Spinal cord (tissue), 10 donors: ENCODE measurements around the gene PTAR1. TPM values are rescaled to one million over a fixed set of nuclear protein-coding genes. Genes with fewer than 3 reads are reported as not detected.

Experiments used
- DNase-seq, 6 donors: peaks; one replicate each; pipeline versions ENCODE4 v3.0.0 to v3.0.0-alpha.2; 2013 to 2015; ENCODE audit warnings: low spot score in 6 of 6, low read depth in 4 of 6
- H3K27ac ChIP-seq: one replicate; pipeline ENCODE4 v1.5.1; 2013; ENCODE audit warnings: low read depth, low read length, control low read depth
- H3K27me3 ChIP-seq: one replicate; pipeline ENCODE4 v1.6.1; 2013; ENCODE audit warnings: low read length; ENCODE audit not compliant: control insufficient read depth, insufficient read depth
- H3K36me3 ChIP-seq: one replicate; pipeline ENCODE4 v1.6.1; 2013; ENCODE audit warnings: low read length; ENCODE audit not compliant: control insufficient read depth, insufficient read depth
- H3K4me1 ChIP-seq: one replicate; pipeline ENCODE4 v1.6.1; 2013; ENCODE audit warnings: low read length; ENCODE audit not compliant: control insufficient read depth, insufficient read depth
- H3K4me3 ChIP-seq: one replicate; pipeline ENCODE4 v1.5.1; 2013; ENCODE audit warnings: low read depth, low read length, control low read depth
- H3K9me3 ChIP-seq: one replicate; pipeline ENCODE4 v1.6.1; 2013; ENCODE audit warnings: low read length; ENCODE audit not compliant: control insufficient read depth, insufficient read depth
- WGBS: methylation state at CpG from one replicate; pipeline ENCODE4 v1.1.5; 2013; ENCODE audit warnings: missing lambda C conversion rate; ENCODE audit not compliant: insufficient coverage; 5-methylcytosine and 5-hydroxymethylcytosine counted together
- polyA plus RNA-seq, 2 donors: library from polyadenylated mRNA; unstranded; fragments of 120-200 nt; gene quantifications; one replicate each; pipeline ENCODE4 v1.2.1, GENCODE V29; 2013; ENCODE audit not compliant: insufficient read length in 2 of 2
- total RNA-seq, 2 donors: library from RNA; depleted of rRNA in 1 of 2; stranded (reverse); fragments of 120-200 nt in 1 of 2; fragments of >200 nt in 1 of 2; gene quantifications; one replicate each; pipeline versions ENCODE4 v1.2.3 to v1.2.4, GENCODE V29; 2013 to 2014
- donor health status: healthy.

Gene PTAR1
- total and polyA plus RNA-seq, 4 donors: 29.3 to 158 (median 73.0) TPM

DNA sequence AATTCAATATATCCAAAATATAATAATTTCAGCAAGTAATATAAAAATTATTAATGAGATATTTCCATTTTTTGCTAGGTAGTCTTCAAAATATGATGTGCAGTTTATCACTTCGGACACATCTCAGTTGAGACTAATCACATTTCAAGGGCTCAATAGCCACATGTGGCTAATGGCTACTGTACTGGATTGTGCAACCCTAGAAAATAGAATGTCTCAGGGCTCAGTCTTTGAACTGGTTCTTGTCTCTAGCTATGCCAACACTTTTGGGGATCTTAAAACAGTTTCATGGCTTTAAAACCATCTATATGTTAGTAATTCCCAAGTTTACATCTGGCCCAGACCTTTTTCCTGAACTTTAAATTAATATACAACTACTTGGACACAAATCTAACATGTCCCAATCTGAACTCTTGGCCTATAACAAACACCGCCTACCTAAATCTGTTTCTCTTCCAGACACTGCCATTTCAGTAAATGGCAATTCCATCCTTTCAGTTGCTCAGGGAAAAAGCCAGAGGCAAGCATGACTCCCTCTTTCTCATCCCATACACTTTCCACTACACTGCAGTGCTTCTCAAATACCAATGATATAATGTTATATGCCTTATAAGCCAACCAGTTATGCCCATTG lies 18.8 kb downstream of the PTAR1 start:
- peaks cover 4% of the 10 kb centered on the region for H3K36me3 ChIP-seq
- H3K4me1 ChIP-seq: no peaks in the 10 kb centered on the region
- no peak overlapping the region for H3K27ac ChIP-seq
- no peaks in the 10 kb centered on the region for H3K27me3 ChIP-seq
- WGBS: 93% methylated on average over 1 of the region's 2 CpGs
- H3K9me3 ChIP-seq: no peaks in the 10 kb centered on the region
- no peak overlapping the region for H3K4me3 ChIP-seq
- no peak for DNase-seq

DNA sequence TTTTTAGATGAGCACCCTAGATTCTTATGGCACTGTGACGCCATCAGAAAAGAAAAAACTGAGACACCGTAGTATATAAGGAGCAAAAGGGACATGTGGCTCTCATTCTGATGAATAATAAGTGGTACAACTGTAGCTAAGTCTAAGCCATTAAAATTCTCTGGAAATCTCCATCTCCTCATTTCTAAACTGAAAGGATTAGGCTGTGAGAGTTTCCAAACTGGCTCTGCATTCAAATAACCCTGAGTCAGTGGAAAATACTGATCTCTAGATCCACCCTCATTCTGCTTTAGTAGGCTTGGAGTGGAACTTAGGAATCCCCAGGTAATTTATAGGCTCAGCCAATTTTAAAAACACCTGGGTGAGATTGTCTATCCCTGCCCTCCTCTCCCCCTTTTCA lies 28.5 kb downstream of the PTAR1 start:
- no peaks in the 10 kb centered on the region for H3K27me3 ChIP-seq
- no peaks in the 10 kb centered on the region for H3K4me1 ChIP-seq
- H3K27ac ChIP-seq: no peak overlapping the region
- H3K4me3 ChIP-seq: no peak overlapping the region
- WGBS: no CpG with 5 or more reads among the region's 2 CpGs
- DNase-seq: no peak
- H3K9me3 ChIP-seq: no peaks in the 10 kb centered on the region
- peaks cover 4% of the 10 kb centered on the region for H3K36me3 ChIP-seq

DNA sequence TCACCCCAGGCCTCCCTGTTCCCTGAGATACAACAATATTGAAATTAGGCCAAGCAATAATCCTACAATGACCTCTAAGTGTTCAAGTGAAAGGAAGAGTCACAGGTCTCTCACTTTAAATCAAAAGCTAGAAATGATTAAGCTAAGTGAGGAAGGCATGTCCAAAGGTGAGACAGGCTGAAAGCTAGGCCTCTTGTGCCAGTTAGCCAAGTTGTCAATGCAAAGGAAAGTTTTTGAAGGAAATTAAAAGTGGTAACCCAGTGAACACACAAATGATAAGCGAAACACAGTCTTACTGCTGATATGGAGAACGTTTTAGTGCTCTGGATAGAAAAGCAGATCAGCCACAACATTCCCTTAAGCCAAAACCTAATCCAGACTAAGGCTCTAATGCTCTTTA lies 39.8 kb downstream of the PTAR1 start:
- Histone ChIP-seq H3K27me3 (no peaks in the 10 kb centered on the region), H3K4me3 (no peak overlapping the region), H3K27ac (no peak overlapping the region), H3K36me3 (peaks cover 8% of the 10 kb centered on the region), H3K4me1 (no peaks in the 10 kb centered on the region), H3K9me3 (no peaks in the 10 kb centered on the region)
- DNase-seq: no peak
- WGBS: no CpG with 5 or more reads among the region's 2 CpGs

DNA sequence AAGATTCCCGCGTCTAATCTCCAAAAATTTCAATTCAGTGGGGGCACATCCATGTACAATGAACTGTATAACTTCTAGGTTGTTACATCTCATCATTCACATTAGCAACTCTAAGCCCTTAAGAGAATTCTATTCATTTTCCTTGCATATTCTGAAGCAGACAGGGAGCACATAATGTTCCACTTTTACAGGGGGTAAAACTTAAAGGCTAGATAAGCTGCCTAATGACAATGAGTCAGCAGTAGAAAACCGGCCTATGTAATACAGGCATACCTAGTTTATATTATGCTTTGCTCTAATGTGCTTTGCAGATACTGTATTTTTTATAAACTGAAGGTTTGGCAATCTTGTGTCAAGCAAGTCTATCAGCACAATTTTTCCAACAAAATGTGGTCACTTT lies 40.4 kb downstream of the PTAR1 start:
- Histone ChIP-seq H3K9me3 (no peaks in the 10 kb centered on the region), H3K27me3 (no peaks in the 10 kb centered on the region), H3K4me3 (no peak overlapping the region), H3K4me1 (no peaks in the 10 kb centered on the region), H3K27ac (no peak overlapping the region), H3K36me3 (peaks cover 8% of the 10 kb centered on the region)
- no peak for DNase-seq
- no CpG with 5 or more reads among the region's 3 CpGs for WGBS

DNA sequence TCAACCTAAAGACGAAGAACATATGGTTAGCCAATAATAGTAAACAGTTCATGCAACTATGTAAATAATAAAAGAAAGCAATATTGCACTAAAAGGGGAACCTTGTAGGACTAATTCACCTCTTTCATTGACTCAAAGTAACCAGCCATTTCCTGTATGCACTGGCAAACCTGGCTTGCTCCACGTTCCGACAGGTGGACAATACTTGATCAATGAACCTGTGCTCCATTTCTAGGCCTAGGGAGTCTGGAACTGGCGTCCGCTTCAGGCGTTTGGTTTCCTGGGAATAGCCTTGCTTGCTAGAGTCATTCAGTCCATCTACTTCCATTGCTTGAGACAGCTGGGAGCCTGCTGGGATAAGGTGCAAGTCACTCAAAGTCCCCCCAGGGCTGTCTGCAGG lies 41.6 kb downstream of the PTAR1 start:
- peaks cover 8% of the 10 kb centered on the region for H3K36me3 ChIP-seq
- no peaks in the 10 kb centered on the region for H3K9me3 ChIP-seq
- DNase-seq: no peak
- H3K4me1 ChIP-seq: no peaks in the 10 kb centered on the region
- H3K4me3 ChIP-seq: no peak overlapping the region
- no peaks in the 10 kb centered on the region for H3K27me3 ChIP-seq
- 94% methylated on average over 5 of the region's 6 CpGs for WGBS
- no peak overlapping the region for H3K27ac ChIP-seq

DNA sequence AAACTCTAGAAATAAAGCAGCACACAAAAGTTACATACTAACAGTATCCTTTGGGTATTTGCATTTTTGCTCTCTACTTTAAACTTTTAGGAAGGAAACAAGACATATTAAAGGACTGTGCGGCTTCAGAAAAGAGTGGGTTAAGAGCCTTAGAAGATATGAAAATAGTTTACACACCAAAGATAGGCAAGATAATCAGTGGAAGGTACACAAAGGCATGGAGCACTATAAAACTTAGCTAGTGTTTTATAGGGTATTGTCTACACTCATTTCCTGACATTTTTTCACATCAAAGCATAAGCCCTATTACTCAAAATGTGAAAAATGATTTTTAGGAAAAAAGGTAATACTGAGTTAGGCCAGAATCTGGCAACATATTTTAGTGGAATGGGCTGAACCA lies 44.0 kb downstream of the PTAR1 start:
- Histone ChIP-seq H3K27ac (no peak overlapping the region), H3K4me3 (no peak overlapping the region), H3K27me3 (no peaks in the 10 kb centered on the region), H3K4me1 (no peaks in the 10 kb centered on the region), H3K36me3 (peaks cover 4% of the 10 kb centered on the region), H3K9me3 (no peaks in the 10 kb centered on the region)
- WGBS: no CpG with 5 or more reads among the region's 1 CpG
- DNase-seq: no peak

DNA sequence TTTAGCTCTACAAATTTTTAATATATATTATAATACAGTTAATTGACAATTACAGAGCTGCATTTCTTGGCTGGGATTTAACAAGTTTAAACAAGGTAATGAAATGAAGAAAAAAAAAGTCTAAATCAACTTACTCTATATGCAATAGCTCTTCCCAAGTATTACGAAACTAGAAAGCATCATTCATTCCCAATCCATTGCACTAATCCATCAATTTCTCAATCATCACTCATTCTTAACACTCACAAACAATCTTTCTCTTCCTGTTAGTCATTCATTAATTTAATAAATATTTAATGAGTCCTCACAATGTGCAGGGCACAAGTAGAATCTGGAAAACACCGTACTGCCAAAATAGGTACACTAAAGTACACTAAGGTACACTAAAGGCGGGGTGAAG lies 44.7 kb downstream of the PTAR1 start:
- no peak overlapping the region for H3K4me3 ChIP-seq
- no CpG with 5 or more reads among the region's 3 CpGs for WGBS
- DNase-seq: no peak
- H3K9me3 ChIP-seq: no peaks in the 10 kb centered on the region
- no peaks in the 10 kb centered on the region for H3K4me1 ChIP-seq
- H3K36me3 ChIP-seq: peaks cover 4% of the 10 kb centered on the region
- no peaks in the 10 kb centered on the region for H3K27me3 ChIP-seq
- H3K27ac ChIP-seq: no peak overlapping the region

DNA sequence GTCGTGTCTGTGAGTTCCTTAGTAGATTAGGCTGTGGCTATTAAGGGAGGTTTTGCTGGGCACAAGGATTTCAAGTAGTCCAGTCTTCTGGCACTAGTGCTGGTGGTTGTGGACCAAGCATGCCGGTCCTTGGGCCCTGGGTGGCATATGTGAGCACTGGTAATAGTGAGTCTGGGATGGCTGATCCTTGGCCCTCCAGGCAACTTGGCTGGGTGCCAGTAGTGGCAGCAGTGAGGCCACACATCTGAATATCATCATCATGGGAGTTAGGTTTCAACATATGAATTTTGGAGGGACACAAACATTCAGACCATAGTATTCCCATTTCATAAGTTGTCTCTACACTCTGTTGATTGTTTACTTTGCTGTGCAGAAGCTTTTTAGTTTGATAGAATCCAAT lies 62.3 kb downstream of the PTAR1 start:
- DNase-seq: no peak
- H3K27me3 ChIP-seq: no peaks in the 10 kb centered on the region
- H3K4me3 ChIP-seq: no peak overlapping the region
- no peaks in the 10 kb centered on the region for H3K4me1 ChIP-seq
- 100% methylated on average over 2 of the region's 2 CpGs for WGBS
- peaks cover 11% of the 10 kb centered on the region for H3K9me3 ChIP-seq
- H3K27ac ChIP-seq: no peak overlapping the region
- no peaks in the 10 kb centered on the region for H3K36me3 ChIP-seq

DNA sequence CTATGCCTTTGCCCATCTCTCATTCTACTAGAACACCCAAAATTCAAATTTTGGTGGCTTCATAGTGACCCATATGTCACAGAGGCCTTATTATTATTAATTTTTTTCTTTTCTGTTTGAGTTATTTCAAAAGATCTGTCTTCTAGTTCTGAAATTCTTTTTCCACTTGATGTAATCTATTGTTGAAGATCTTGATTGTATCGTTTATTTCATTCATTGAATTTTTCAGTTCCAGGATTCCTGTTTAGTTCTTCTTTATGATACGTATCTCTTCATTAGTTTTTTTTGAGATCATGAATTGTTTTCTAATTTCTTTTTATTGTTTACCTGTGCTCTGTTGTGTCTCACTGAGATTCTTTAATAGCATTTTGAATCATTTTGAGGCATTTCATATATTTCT lies 63.0 kb downstream of the PTAR1 start:
- Histone ChIP-seq H3K36me3 (no peaks in the 10 kb centered on the region), H3K27ac (no peak overlapping the region), H3K27me3 (no peaks in the 10 kb centered on the region), H3K9me3 (peaks cover 10% of the 10 kb centered on the region), H3K4me3 (no peak overlapping the region), H3K4me1 (no peaks in the 10 kb centered on the region)
- no CpG with 5 or more reads among the region's 2 CpGs for WGBS
- no peak for DNase-seq

DNA sequence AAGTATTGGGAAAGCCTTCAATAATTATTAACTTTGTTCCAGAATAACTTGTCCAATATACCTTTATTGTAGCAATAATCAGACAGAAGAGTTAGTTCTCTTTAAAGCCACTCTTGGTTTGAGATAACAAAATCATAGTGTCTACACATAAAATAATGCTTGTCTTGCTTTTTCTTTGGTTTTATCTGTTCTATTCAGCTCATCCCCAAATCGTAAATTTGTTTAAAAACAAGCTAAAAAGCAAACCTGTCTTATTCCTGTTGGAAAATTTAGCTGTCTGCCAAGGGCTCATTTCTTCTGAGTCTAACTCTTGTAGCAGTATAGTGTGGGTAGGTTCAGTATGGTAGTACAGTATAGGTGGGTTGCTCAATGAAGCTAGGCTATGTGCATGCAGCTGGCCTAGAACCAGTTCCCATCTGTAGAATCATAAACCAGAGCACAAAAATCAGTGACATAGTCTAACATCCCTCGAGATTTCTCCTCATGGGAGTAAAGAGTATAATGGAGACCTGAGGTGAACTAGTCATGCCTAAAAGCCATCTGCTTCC lies 69.7 kb downstream of the PTAR1 start:
- no peak for DNase-seq
- Histone ChIP-seq H3K4me3 (no peak overlapping the region), H3K27ac (no peak overlapping the region), H3K27me3 (no peaks in the 10 kb centered on the region), H3K9me3 (peaks cover 4% of the 10 kb centered on the region), H3K36me3 (no peaks in the 10 kb centered on the region), H3K4me1 (no peaks in the 10 kb centered on the region)
- no CpG with 5 or more reads among the region's 2 CpGs for WGBS
